Breast epithelium (tissue), 3 donors: Measurements from ENCODE around the gene VAMP8.

Source experiments
- CTCF ChIP-seq, 3 donors: fragments of 450-650 bp; IDR thresholded peaks; one replicate each; pipeline ENCODE4 v1.5.1; 2016 to 2017; ENCODE audit warnings: antibody characterized with exemption in 3 of 3, mild to moderate bottlenecking in 3 of 3, moderate library complexity in 3 of 3
- POLR2A ChIP-seq: fragments of 450-650 bp; IDR thresholded peaks from one replicate; pipeline ENCODE4 v1.6.1; 2016; ENCODE audit warnings: antibody characterized with exemption, mild to moderate bottlenecking, moderate library complexity

- TF ChIP-seq CTCF (IDR thresholded peaks at IDR 0.05), result no peak
- no peak for TF ChIP-seq POLR2A
These were observed 22.3 kb upstream of the VAMP8 start for GRCh38 chr2:85554980-85555612.
